Measurements from ENCODE around the gene SRPK2. TPM values are rescaled to one million over a fixed set of nuclear protein-coding genes. Genes with fewer than 3 reads are reported as not detected.

SRPK2 gene
- total and polyA plus RNA-seq, 2 of the 8 experiments (the other 6 are each of a cell fraction or from before 2014, with no cell fraction given), result 10.0 to 47.1 TPM

- Histone ChIP-seq H4K91ac (replicated peaks; ENCODE audit: insufficient read length, low read length) (no peak overlapping the region), H3K14ac (ENCODE audit: insufficient read length) (no peak overlapping the region), H3K4me2 (ENCODE audit: insufficient read depth in 1 of 2, low read depth in 2 of 2, low read length in 2 of 2) (no peak overlapping the region), H3K79me1 (ENCODE audit: low read depth, low read length) (0 out of 2 replicates have a peak, but pooled peaks cover 2% of the 10 kb centered on the region), H3K56ac (replicated peaks; ENCODE audit: insufficient read length, low read depth, low read length) (no peak overlapping the region), H2AFZ (ENCODE audit: low read length) (no peak overlapping the region), H3K4ac (replicated peaks; ENCODE audit: insufficient read length, low read depth, low read length) (no peak overlapping the region), H3K9me3 (ENCODE audit: insufficient read depth in 2 of 2, low read depth in 1 of 2, low read length in 1 of 2) (no peaks in the 10 kb centered on the region), H3K27me3 (replicated peaks in 1 of 4; ENCODE audit: control insufficient read depth in 3 of 4, extremely low read depth in 1 of 4, insufficient read depth in 3 of 4, low read length in 3 of 4) (no peaks in the 10 kb centered on the region), H3K23me2 (ENCODE audit: low read depth, low read length) (no peaks in the 10 kb centered on the region; the same call in 1 of the 2 replicates), H3K23ac (ENCODE audit: insufficient read length) (no peak overlapping the region), H2BK5ac (ENCODE audit: low read depth, low read length) (no peak overlapping the region), H3K18ac (ENCODE audit: extremely low read depth, low read length) (no peak overlapping the region), H4K20me1 (replicated peaks in 1 of 2; ENCODE audit: control insufficient read depth in 1 of 2, insufficient read depth in 2 of 2, low read length in 2 of 2) (peaks cover 0 to 7% of the 10 kb centered on the region in 2 experiments), H2AK5ac (ENCODE audit: low read depth, low read length) (no peak overlapping the region), H3K4me3 (ENCODE audit: extremely low read depth in 1 of 4, insufficient read depth in 2 of 4, low read depth in 3 of 4, low read length in 4 of 4) (no peak overlapping the region), H3K27ac (ENCODE audit: low read depth, low read length) (no peak overlapping the region), H2BK12ac (ENCODE audit: low read depth, low read length) (no peak overlapping the region), H3K9ac (replicated peaks in 1 of 4; ENCODE audit: extremely low read depth in 1 of 4, low read depth in 3 of 4, low read length in 3 of 4) (no peak overlapping the region), H2BK15ac (ENCODE audit: low read length) (no peak overlapping the region), H3K36me3 (ENCODE audit: control insufficient read depth in 2 of 4, insufficient read depth in 4 of 4, low read length in 3 of 4) (no peaks in the 10 kb centered on the region), H2BK20ac (ENCODE audit: low read length) (no peak overlapping the region), H3K4me1 (replicated peaks in 1 of 4; ENCODE audit: control insufficient read depth in 3 of 4, insufficient read depth in 4 of 4, low read length in 3 of 4) (peaks cover 0 to 7% (median 3%) of the 10 kb centered on the region in 4 experiments; a peak in 5 of 7 replicates), H3K79me2 (ENCODE audit: control insufficient read depth in 1 of 2, insufficient read depth in 2 of 2, low read length in 2 of 2) (peaks cover 0 to 44% of the 10 kb centered on the region in 2 experiments; a peak in 2 of 4 replicates), H4K5ac (ENCODE audit: insufficient read length, low read depth, low read length) (no peak overlapping the region), H2BK120ac (replicated peaks; ENCODE audit: low read depth, low read length) (no peak overlapping the region), H4K8ac (ENCODE audit: extremely low read depth, insufficient read depth, low read length) (no peak overlapping the region)
- POLR2A ChIA-PET (ENCODE audit: partially characterized antibody), result no interaction called here
- FAIRE-seq (peak; percentile 70), DNase-seq (ENCODE audit: low read depth in 1 of 2, low spot score in 2 of 2) (no peak)
- WGBS, 2 experiments (ENCODE audit: extremely low coverage in 1 of 2, insufficient coverage in 1 of 2, insufficient read length in 1 of 2, insufficient replicate concordance in 2 of 2, low coverage in 1 of 2, low lambda C conversion rate in 2 of 2, missing lambda C conversion rate in 1 of 2), result 90% methylated on average over 6 of the region's 6 CpGs; no CpG with 5 or more reads in 1 of the 2 experiments
- no peak for TF ChIP-seq RBBP5 (IDR thresholded peaks at IDR 0.05; ENCODE audit: borderline replicate concordance, low read depth, low read length)
- TF ChIP-seq SP4 (IDR thresholded peaks at IDR 0.05; ENCODE audit: low read length), result no peak
- no peak for TF ChIP-seq JUND (IDR thresholded peaks at IDR 0.05; ENCODE audit: low read length)
- no peak for TF ChIP-seq CBX5 (IDR thresholded peaks at IDR 0.05; ENCODE audit: low read depth, low read length)
- TF ChIP-seq JUN (IDR thresholded peaks at IDR 0.05; ENCODE audit: low read depth, low read length), result no peak
- no peak for TF ChIP-seq KDM5A (IDR thresholded peaks at IDR 0.05; ENCODE audit: low read length)
- no peak for TF ChIP-seq POU5F1 (IDR thresholded peaks at IDR 0.05; ENCODE audit: low read depth, low read length)
- TF ChIP-seq CHD1 (IDR thresholded peaks at IDR 0.05; ENCODE audit: low read depth, low read length), result no peak
- TF ChIP-seq TAF1 (IDR thresholded peaks at IDR 0.05; ENCODE audit: low read depth, low read length), result no peak
- TF ChIP-seq TAF7 (optimal IDR thresholded peaks at IDR 0.05; ENCODE audit: borderline replicate concordance, low read depth, low read length), result no peak
- no peak for TF ChIP-seq KDM4A (IDR thresholded peaks at IDR 0.05; ENCODE audit: low read depth, low read length, severe bottlenecking)
- CTCF ChIA-PET (ENCODE audit: partially characterized antibody), result interaction anchor here (0.6 to 1.4 kb wide), 4 partner anchors 41 to 94 kb away, joined by 3 read pairs; no protein-coding TSS in a partner anchor
These were observed 163.7 kb downstream of the SRPK2 start for GRCh38 chr7:105224884-105225651.
